SU-DHL-6 (cell line): ENCODE measurements around the gene LTBP1.

Experiments used
- EZH2phosphoT487 ChIP-seq: fragments of 200-600 bp; sonication (generic), shearing (Covaris generic); conservative IDR thresholded peaks from 2 replicates; pipeline ENCODE4 v1.6.1; 2018; ENCODE audit warnings: mild to moderate bottlenecking, antibody characterized with exemption, low read length, moderate library complexity, mixed read lengths
- TF ChIP-seq, protein P1 (sequence below): fragments of 200-600 bp; sonication (generic); IDR thresholded peaks from one replicate; pipeline ENCODE4 v1.5.1; 2017; ENCODE audit warnings: antibody characterized with exemption, mild to moderate bottlenecking, low read length, moderate library complexity; ENCODE audit not compliant: insufficient read depth, poor library complexity, severe bottlenecking

DNA sequence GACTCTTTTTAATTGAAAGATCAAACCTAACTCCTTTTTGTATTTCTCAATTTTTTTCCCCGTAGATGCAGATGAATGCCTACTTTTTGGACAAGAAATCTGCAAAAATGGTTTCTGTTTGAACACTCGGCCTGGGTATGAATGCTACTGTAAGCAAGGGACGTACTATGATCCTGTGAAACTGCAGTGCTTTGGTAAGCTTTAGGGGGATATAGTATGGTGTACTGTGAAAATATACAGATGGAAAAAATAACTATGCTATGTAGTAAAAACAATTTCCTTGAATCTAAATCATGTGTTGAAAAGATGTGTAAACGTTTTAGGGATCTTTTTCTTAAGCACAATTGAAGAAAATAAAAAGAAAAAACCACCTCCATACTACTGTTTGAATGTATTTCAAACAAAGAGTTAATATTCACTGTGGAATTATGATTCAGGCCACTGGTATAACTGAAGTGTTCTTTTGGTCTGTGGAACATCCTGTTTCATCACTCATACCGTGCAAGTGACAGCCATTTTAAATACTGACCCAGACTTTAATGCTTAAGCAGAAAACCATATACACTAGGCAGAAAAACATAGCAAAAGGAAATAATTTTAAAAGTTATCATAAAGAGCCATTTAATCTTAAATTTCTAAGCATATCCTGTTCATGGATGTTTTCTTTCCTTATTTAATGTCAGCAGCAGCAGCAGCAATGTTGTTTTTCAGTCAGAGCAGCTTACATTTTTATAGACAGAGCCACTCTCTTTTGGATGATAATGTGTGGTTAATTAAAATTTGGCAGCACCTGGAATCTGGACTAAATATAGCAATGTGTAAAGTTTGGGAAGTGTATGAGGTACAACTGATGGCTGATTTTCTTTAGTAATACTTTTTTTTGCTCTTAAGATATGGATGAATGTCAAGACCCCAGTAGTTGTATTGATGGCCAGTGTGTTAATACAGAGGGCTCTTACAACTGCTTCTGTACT, 416.9 kb downstream of the LTBP1 start:
- TF ChIP-seq, protein P1, sequence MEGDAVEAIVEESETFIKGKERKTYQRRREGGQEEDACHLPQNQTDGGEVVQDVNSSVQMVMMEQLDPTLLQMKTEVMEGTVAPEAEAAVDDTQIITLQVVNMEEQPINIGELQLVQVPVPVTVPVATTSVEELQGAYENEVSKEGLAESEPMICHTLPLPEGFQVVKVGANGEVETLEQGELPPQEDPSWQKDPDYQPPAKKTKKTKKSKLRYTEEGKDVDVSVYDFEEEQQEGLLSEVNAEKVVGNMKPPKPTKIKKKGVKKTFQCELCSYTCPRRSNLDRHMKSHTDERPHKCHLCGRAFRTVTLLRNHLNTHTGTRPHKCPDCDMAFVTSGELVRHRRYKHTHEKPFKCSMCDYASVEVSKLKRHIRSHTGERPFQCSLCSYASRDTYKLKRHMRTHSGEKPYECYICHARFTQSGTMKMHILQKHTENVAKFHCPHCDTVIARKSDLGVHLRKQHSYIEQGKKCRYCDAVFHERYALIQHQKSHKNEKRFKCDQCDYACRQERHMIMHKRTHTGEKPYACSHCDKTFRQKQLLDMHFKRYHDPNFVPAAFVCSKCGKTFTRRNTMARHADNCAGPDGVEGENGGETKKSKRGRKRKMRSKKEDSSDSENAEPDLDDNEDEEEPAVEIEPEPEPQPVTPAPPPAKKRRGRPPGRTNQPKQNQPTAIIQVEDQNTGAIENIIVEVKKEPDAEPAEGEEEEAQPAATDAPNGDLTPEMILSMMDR: no peak
- TF ChIP-seq EZH2phosphoT487: no peak
